ENCODE measurements around the gene ZNF726.

DNA sequence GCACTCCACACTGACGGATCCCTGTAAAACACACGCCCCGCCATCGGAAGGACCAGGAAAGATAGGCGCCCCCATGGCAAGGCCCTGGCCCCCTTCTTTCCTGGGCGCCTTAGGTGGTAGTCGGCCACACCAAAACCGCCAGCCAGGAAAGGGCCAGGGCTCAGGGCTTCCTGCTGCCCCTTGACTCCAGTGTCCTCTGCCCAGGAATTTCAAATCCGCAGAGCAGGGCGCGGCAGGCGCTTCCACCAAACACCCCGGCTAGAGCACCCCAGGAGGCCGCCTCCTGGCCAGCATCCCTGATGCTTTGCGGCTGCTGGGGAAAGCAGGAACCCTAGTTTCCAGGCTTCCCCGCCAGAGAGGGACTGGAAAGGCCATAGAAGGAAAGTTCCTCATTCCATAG, 57.5 kb downstream of the ZNF726 start:
- TF ChIP-seq, protein P1, sequence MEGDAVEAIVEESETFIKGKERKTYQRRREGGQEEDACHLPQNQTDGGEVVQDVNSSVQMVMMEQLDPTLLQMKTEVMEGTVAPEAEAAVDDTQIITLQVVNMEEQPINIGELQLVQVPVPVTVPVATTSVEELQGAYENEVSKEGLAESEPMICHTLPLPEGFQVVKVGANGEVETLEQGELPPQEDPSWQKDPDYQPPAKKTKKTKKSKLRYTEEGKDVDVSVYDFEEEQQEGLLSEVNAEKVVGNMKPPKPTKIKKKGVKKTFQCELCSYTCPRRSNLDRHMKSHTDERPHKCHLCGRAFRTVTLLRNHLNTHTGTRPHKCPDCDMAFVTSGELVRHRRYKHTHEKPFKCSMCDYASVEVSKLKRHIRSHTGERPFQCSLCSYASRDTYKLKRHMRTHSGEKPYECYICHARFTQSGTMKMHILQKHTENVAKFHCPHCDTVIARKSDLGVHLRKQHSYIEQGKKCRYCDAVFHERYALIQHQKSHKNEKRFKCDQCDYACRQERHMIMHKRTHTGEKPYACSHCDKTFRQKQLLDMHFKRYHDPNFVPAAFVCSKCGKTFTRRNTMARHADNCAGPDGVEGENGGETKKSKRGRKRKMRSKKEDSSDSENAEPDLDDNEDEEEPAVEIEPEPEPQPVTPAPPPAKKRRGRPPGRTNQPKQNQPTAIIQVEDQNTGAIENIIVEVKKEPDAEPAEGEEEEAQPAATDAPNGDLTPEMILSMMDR (IDR thresholded peaks at IDR 0.05 in 4 of 5, conservative IDR thresholded peaks at IDR 0.05 in 1 of 5), result no peak
- no peak for TF ChIP-seq POLR2A (IDR thresholded peaks at IDR 0.05)

Measured in gastrocnemius medialis (tissue), 4 donors.